Sigmoid colon (tissue), 7 donors: ENCODE data around the gene SLC49A4. TPM values are rescaled to one million over a fixed set of nuclear protein-coding genes. Genes with fewer than 3 reads are reported as not detected.

Source experiments
- DNase-seq: peaks from one replicate; pipeline ENCODE4 v3.0.0-alpha.2; 2019
- H3K27ac ChIP-seq, 4 donors: fragments of 200-600 bp; sonication (generic); one replicate each; pipeline ENCODE4 v1.5.1; 2016 to 2019; ENCODE audit warnings: mild to moderate bottlenecking in 1 of 4
- H3K27me3 ChIP-seq, 3 donors: fragments of 200-600 bp; sonication (generic); one replicate each; pipeline ENCODE4 v1.5.1; 2019; ENCODE audit warnings: mild to moderate bottlenecking in 1 of 3
- H3K36me3 ChIP-seq, 4 donors: fragments of 200-600 bp; sonication (generic); one replicate each; pipeline ENCODE4 v1.5.1; 2016 to 2019
- H3K4me1 ChIP-seq, 4 donors: fragments of 200-600 bp; sonication (generic); one replicate each; pipeline ENCODE4 v1.5.1; 2017 to 2019
- H3K4me3 ChIP-seq, 4 donors: fragments of 200-600 bp; sonication (generic); one replicate each; pipeline ENCODE4 v1.5.1; 2017 to 2019; ENCODE audit warnings: mild to moderate bottlenecking in 2 of 4, moderate library complexity in 1 of 4
- H3K9me3 ChIP-seq, 4 donors: fragments of 200-600 bp in 3 of 4; sonication (generic) in 3 of 4; one replicate each; pipeline versions ENCODE4 v1.5.1 to v1.6.1; 2013 to 2019
- CTCF ChIP-seq, 4 experiments: fragments of 450-650 bp in 3 of 4; fragments of 200-600 bp in 1 of 4; IDR thresholded peaks; one replicate each; pipeline ENCODE4 v1.5.1; 2016 to 2019; ENCODE audit warnings: antibody characterized with exemption in 4 of 4, mild to moderate bottlenecking in 3 of 4, moderate library complexity in 2 of 4
- EP300 ChIP-seq, 4 donors: sonication (generic); formaldehyde crosslinking; IDR thresholded peaks; one replicate each; pipeline ENCODE4 v1.6.1; 2017; ENCODE audit warnings: antibody characterized with exemption in 4 of 4
- POLR2A ChIP-seq, 2 donors: fragments of 450-650 bp; IDR thresholded peaks; one replicate each; pipeline ENCODE4 v1.6.1; 2016; ENCODE audit warnings: antibody characterized with exemption in 2 of 2, mild to moderate bottlenecking in 2 of 2, moderate library complexity in 2 of 2
- POLR2AphosphoS5 ChIP-seq, 4 donors: sonication (generic); formaldehyde crosslinking; IDR thresholded peaks; one replicate each; pipeline ENCODE4 v1.6.1; 2017; ENCODE audit warnings: antibody characterized with exemption in 4 of 4
- WGBS, 2 donors: extraction: QIAGEN DNeasy Blood & Tissue Kit; methylation state at CpG; one replicate each; pipeline ENCODE4 v1.1.7; 2013; 5-methylcytosine and 5-hydroxymethylcytosine counted together
- intact Hi-C: fragments of 100-400 bp; cut with DNase I; formaldehyde crosslinking; loops from one replicate; pipeline ENCODE4 v1.15.1; 2023
- polyA plus RNA-seq, 3 donors: library from polyadenylated mRNA; stranded (reverse); fragments of 200-250 nt; gene quantifications; one replicate each; pipeline ENCODE4 v1.2.3, GENCODE V29; 2013
- total RNA-seq, 4 donors: library from RNA; depleted of rRNA; stranded (reverse); fragments of >200 nt; gene quantifications; one replicate each; pipeline ENCODE4 v1.1.0, GENCODE V29; 2016
- donor health status: healthy with polysubstance abuse.
- donor health status: Bipolar disorder and iron deficiency.
- donor health status: healthy.

SLC49A4 gene
- total and polyA plus RNA-seq, 7 donors, result 3.0 to 20.6 (median 15.0) TPM

- intact Hi-C loops, result no loop called here
- DNase-seq, result no peak
- Histone ChIP-seq H3K36me3 (peaks cover 0 to 35% (median 2%) of the 10 kb centered on the region in 4 donors), H3K27me3 (no peaks in the 10 kb centered on the region), H3K4me3 (no peak overlapping the region), H3K9me3 (no peaks in the 10 kb centered on the region), H3K4me1 (no peaks in the 10 kb centered on the region), H3K27ac (no peak overlapping the region)
- 85 to 97% methylated on average over 1 of the region's 1 CpG for WGBS, 2 donors
- TF ChIP-seq POLR2AphosphoS5 (IDR thresholded peaks at IDR 0.05) (no peak), EP300 (IDR thresholded peaks at IDR 0.05) (no peak), CTCF (IDR thresholded peaks at IDR 0.05) (peak in 1 of 4 experiments; percentile 20), POLR2A (IDR thresholded peaks at IDR 0.05) (no peak)
Measured at GRCh38 chr3:122858373-122858772, 63.5 kb downstream of the SLC49A4 start.

GRCh38 chr3:122859021-122859805 is 64.3 kb downstream of the SLC49A4 start:
- 95 to 97% methylated on average over 5 of the region's 5 CpGs for WGBS, 2 donors
- DNase-seq, result no peak
- Histone ChIP-seq H3K9me3 (no peaks in the 10 kb centered on the region), H3K4me1 (no peaks in the 10 kb centered on the region), H3K36me3 (peaks cover 0 to 35% (median 2%) of the 10 kb centered on the region in 4 donors), H3K4me3 (no peak overlapping the region), H3K27ac (no peak overlapping the region), H3K27me3 (no peaks in the 10 kb centered on the region)
- TF ChIP-seq CTCF (IDR thresholded peaks at IDR 0.05) (no peak), POLR2A (IDR thresholded peaks at IDR 0.05) (no peak), EP300 (IDR thresholded peaks at IDR 0.05) (no peak), POLR2AphosphoS5 (IDR thresholded peaks at IDR 0.05) (no peak)
- intact Hi-C loops, result no loop called here

DNA sequence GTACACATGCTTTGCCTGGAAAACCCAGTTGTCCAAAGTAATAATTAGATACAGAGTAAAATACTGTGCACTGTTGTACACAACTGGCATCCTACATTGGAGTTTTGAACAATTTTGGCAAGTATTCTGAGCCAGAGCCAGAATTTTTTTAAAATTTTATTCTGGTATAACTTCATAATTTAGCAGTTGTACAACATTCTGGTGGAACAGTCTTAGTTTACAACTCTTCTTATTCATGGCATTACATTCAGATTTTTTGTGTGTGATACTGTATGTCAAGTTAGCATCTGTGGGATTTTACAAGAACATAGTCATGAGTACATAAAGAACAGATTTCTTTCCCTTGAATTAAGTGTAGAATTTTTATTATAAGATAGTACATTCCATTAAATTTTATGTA is 67.5 kb downstream of the SLC49A4 start:
- Histone ChIP-seq H3K36me3 (peaks cover 0 to 47% (median 2%) of the 10 kb centered on the region in 4 donors), H3K9me3 (no peaks in the 10 kb centered on the region), H3K27ac (no peak overlapping the region), H3K27me3 (no peaks in the 10 kb centered on the region), H3K4me3 (no peak overlapping the region), H3K4me1 (no peaks in the 10 kb centered on the region)
- intact Hi-C loops, result no loop called here
- no peak for DNase-seq
- TF ChIP-seq POLR2A (IDR thresholded peaks at IDR 0.05) (no peak), EP300 (IDR thresholded peaks at IDR 0.05) (no peak), CTCF (IDR thresholded peaks at IDR 0.05) (no peak), POLR2AphosphoS5 (IDR thresholded peaks at IDR 0.05) (no peak)

GRCh38 chr3:122864498-122864897 is 69.6 kb downstream of the SLC49A4 start:
- intact Hi-C loops, result no loop called here

More at GRCh38 chr3:122864498-122864897, 69.6 kb downstream of the SLC49A4 start:
- H3K9me3 ChIP-seq, result no peaks in the 10 kb centered on the region
- H3K4me1 ChIP-seq, result no peaks in the 10 kb centered on the region
- H3K4me3 ChIP-seq, result no peak overlapping the region
- no peak for TF ChIP-seq CTCF (IDR thresholded peaks at IDR 0.05)
- TF ChIP-seq POLR2A (IDR thresholded peaks at IDR 0.05), result no peak
- no peak for TF ChIP-seq POLR2AphosphoS5 (IDR thresholded peaks at IDR 0.05)
- no peak for TF ChIP-seq EP300 (IDR thresholded peaks at IDR 0.05)
- H3K36me3 ChIP-seq, result peaks cover 0 to 52% (median 2%) of the 10 kb centered on the region in 4 donors
- H3K27ac ChIP-seq, result no peak overlapping the region
- DNase-seq, result no peak
- no peaks in the 10 kb centered on the region for H3K27me3 ChIP-seq
